HG03108 (cell line): Measurements from ENCODE around the gene IQCB1.
A peak's percentile ranks its signal among the peaks of the same experiment; 100 is the strongest.
"Not testable (repeated sequence)": the region's sequence is repeated elsewhere in the genome, so short reads cannot be mapped to it uniquely, and the experiment has no call there.

ENCODE experiments used
- ATAC-seq: cut with Tn5 transposase; IDR thresholded peaks from one replicate; pipeline ENCODE4 v1.9.1; 2021; ENCODE audit warnings: moderate library complexity; ENCODE audit not compliant: unreplicated experiment

IQCB1 gene

DNA sequence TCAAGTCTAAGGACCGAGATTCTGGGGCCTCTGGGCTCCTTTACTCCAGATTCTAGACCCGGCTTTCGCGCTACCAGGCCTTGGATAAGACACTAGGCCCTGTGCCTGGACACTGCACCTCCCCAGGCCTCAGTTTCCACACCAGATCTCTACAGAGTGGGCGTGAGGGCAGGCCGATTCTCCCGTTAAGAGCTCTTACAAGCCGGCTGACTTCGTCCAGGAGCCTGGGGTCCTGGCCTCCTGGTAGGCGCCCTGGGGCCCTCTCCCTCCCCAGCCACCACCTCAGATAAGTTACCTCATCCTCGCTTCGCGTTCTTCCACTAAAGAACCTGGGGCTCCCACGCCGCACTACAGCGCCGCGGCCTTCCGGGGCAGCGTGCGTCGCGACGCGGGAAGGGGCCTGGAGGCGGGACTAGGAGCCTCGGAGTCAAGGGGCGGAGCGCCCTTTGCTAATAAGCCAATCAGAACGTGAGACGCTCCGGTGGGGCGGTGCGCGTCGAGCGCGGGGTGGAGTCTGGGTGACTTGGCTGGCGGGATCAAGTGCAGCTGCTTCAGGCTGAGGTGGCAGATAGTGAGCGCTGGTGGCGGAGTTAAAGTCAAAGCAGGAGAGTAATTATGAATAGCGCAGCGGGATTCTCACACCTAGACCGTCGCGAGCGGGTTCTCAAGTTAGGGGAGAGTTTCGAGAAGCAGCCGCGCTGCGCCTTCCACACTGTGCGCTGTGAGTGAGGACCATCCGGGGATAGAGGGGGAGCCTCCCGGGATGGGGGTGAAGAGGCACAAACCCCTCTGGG, at the start of gene IQCB1, which contains the start of gene EAF2:
TSS of gene IQCB1 (minus strand) at position 390 of the 794 bp plus-strand sequence. CDS start 6,100 bp downstream, outside the sequence.
TSS of gene EAF2 (plus strand) at position 539 of the 794 bp plus-strand sequence. CDS start at position 616, 77 bp downstream.
- peak; percentile 98 for ATAC-seq

DNA sequence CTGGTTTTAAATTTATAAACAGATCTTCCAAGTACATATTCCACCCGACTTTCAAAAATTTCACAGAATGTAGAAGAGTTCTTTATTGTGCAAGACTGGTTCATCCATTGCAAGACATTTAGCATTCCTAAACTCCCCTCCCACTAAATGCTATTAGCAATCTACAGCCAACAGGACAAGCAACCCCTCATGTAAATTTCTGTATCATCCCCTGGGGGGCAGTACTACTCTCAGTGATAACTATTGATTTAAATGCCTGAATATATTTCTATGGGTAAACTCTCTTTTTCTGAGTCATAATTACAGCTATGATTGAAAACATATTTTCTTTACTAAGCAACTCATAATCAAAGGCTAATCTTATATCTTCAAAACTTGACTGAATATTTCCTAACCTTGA, 48.6 kb upstream of the IQCB1 start:
- no peak for ATAC-seq

GRCh38 chr3:121878411-121878810, 43.6 kb upstream of the IQCB1 start:
- no peak for ATAC-seq

GRCh38 chr3:121871430-121871829, 36.6 kb upstream of the IQCB1 start:
- ATAC-seq = no peak

DNA sequence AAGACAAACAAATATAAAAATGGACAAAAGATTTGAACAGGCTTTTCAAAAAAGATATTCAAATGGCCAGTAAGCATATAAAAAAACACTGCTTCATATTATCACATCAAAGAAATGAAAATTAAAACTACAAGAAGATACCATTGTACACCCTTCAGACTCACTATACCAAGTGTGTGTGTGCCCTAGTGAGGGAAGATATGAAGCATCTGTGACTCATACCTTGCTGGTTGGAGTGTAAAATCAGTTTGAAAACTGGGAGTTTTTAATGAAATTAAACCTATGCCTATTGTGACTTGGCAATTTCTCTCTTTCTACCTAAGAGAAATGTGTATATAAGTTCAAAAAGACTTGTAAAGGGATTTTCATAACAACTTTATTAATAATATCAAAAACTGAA, 35.9 kb upstream of the IQCB1 start:
- no peak for ATAC-seq

DNA sequence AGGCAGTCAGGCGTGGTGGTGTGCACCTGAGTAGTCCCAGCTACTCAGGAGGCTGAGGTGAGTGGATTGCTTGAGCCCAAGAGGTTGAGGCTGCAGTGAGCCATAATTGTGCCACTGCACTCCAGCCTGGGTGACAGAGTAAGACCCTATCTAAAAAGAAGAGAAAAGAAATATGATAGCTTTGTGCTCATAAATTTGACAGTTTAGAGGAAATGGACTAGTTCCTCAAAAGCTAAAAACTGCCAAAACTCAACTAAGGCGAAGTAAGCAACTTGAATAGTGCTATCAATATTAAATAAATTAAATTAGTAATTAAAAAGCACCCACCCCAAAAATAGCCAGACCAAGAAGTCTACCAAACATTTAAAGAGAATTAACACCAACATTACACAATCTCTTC, 34.9 kb upstream of the IQCB1 start:
- no peak for ATAC-seq

- ATAC-seq = no peak
Measured at GRCh38 chr3:121863801-121864200, 28.9 kb upstream of the IQCB1 start.

DNA sequence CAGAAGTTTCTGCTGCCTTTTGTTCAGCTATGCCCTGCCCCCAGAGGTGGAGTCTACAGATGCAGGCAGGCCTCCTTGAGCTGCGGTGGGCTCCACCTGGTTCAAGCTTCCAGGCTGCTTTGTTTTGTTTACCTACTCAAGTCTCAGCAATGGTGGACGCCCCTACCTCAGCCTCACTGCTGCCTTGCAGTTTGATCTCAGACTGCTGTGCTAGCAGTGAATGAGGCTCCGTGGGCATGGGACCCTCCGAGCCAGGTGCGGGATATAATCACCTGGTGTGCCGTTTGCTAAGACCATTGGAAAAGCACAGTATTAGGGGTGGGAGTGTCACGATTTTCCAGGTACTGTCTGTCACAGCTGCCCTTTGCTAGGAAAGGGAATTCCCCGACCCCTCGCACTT, 28.4 kb upstream of the IQCB1 start:
- ATAC-seq = not testable (repeated sequence)

- ATAC-seq = not testable (repeated sequence)
Measured at GRCh38 chr3:121857778-121858177, 22.9 kb upstream of the IQCB1 start.

- no peak for ATAC-seq
Measured at GRCh38 chr3:121855555-121855954, 20.7 kb upstream of the IQCB1 start.

- no peak for ATAC-seq
Measured at GRCh38 chr3:121852256-121852655, 17.4 kb upstream of the IQCB1 start.

- no peak for ATAC-seq
Measured at GRCh38 chr3:121844892-121845291, 10.0 kb upstream of the IQCB1 start.

- ATAC-seq = no peak
Measured at GRCh38 chr3:121839962-121840361, 5.1 kb upstream of the IQCB1 start.

GRCh38 chr3:121836481-121836880, 1.6 kb upstream of the IQCB1 start:
- ATAC-seq = no peak

DNA sequence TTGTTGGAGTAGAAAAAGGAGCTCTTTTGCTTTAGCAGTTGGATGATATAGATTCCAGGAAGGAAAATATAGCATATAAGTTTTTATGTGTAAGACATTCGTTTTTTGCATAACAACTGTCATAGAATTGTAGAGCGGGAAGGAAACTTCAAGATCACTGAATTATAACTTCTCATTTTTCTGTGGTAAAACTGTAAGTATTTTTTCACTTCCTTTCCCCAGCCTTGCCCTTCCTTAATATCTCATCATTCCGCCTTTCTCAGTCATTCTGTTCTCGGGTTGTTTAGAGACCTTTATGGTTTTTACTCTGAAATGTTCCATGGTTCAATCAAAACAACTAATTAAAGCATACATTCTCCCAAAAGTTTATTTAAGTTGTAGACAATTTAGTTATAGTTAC, 1.2 kb upstream of the IQCB1 start:
- ATAC-seq = no peak

DNA sequence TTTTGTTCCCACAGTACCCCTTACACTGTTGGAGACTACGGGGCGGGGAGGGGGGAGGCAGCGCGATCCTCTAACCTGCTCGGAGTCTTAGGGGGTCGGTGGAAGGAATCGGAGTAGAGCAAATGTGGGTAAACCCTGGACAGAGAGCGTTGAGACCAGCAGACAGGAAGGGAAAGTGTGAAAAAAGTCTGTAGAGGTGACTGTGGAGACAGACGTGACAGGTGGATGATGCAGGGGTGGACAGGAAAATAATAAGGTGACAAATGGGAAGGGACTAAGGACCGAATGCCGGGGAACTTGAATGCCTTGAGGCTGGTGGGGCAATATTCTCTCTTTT, 573 bp upstream of the IQCB1 start:
- peak; percentile 20 for ATAC-seq

DNA sequence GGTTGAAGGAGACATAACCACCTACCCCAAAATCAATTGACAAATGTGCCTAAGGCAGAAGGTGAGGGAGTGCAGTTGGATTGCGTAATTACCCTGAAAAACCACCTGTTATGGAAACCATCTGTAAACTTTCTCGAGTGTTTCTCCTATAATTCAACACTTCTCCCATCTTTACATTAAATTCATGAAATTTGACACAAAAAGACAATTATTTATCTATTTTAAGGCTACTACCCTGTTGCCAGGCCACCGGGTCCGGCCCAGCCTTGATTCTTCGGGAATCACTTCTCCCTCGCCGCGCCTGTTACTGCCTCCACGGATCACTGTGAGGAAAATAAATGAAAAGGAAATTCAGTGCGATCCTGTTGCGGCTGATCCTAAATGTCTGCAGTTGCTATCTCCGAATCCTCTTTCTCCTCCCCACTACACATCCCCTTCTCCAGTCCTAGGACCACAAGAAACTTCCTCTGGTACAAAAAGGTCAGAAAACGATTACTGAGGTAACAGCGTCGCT, 646 bp downstream of the IQCB1 start:
- ATAC-seq = no peak

- no peak for ATAC-seq
Measured at GRCh38 chr3:121822973-121823372, 11.9 kb downstream of the IQCB1 start.

GRCh38 chr3:121821421-121822199, 13.2 kb downstream of the IQCB1 start:
- ATAC-seq = no peak

DNA sequence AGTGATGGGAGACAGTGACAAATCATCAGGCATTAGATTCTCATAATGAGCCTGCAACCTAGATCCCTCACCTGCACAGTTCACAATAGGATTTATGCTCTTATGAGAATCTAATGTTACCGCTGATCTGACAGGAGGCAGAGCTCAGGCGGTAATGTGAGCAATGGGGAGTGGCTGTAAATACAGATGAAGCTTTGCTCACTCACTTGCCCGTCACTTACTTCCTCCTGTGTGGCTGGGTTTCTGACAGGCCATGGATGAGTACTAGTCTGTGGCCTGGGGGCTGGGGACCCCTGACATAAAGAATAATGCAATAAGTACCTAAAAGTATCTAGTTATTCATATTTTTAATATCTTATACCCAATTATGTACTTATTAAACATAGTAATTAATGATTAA, 15.6 kb downstream of the IQCB1 start:
- ATAC-seq = no peak

GRCh38 chr3:121818578-121818977, 16.3 kb downstream of the IQCB1 start:
- no peak for ATAC-seq

DNA sequence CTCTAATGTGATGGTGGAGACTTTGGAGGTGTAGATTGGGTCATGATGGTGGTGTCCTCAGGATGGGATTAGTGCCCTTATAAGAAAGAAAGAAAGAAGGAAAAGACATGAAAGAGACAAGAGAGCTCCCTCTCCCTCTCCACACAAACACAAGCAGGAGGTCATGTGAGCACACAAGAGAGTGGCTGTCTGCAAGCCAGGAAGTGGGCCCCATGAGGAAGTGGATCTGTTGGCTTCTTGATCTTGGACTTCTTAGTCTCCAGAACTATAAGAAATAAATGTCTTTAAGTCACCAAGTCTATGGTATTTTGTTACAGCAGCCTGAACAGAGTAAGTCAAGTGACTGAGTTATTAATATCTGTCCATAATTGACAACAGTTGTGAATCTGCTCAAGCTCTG, 17.1 kb downstream of the IQCB1 start:
- no peak for ATAC-seq
